ENCODE measurements around the gene ABCD4.

DNA sequence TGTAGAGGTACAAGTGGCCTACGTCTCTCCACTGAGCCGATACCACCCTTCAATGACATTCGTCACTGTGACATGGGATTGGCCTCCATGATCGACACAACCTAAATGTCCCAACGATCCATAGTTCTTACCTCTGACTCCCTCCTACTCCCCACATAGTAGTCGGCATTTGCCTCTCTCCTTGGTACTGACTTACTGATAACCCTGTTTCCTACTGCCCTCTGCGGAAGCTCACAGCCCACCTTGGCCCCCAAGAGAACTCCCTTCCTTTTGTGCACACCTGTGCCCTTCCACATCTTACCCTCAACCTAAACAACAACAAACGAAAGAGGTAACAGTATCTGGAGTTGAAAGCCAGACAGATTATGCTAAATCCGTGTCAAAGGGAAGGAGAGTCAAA, 39.6 kb downstream of the ABCD4 start:
- TF ChIP-seq, protein P1, sequence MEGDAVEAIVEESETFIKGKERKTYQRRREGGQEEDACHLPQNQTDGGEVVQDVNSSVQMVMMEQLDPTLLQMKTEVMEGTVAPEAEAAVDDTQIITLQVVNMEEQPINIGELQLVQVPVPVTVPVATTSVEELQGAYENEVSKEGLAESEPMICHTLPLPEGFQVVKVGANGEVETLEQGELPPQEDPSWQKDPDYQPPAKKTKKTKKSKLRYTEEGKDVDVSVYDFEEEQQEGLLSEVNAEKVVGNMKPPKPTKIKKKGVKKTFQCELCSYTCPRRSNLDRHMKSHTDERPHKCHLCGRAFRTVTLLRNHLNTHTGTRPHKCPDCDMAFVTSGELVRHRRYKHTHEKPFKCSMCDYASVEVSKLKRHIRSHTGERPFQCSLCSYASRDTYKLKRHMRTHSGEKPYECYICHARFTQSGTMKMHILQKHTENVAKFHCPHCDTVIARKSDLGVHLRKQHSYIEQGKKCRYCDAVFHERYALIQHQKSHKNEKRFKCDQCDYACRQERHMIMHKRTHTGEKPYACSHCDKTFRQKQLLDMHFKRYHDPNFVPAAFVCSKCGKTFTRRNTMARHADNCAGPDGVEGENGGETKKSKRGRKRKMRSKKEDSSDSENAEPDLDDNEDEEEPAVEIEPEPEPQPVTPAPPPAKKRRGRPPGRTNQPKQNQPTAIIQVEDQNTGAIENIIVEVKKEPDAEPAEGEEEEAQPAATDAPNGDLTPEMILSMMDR (IDR thresholded peaks at IDR 0.05; ENCODE audit: low read length): no peak
- TF ChIP-seq EZH2phosphoT487 (IDR thresholded peaks at IDR 0.05; ENCODE audit: low read length) (no peak), EZH2 (optimal IDR thresholded peaks at IDR 0.05; ENCODE audit: low read depth, low read length) (no peak)
